NB4 (cell line): ENCODE measurements around the gene GLI1.

ENCODE experiments used
- DNase-seq: peaks from one replicate; pipeline ENCODE4 v3.0.0; 2010; ENCODE audit warnings: low read depth
- H3K4me3 ChIP-seq: one replicate; pipeline ENCODE4 v1.5.1; 2011; ENCODE audit warnings: mild to moderate bottlenecking, low read depth, low read length, moderate library complexity
- CTCF ChIP-seq: IDR thresholded peaks from one replicate; pipeline ENCODE4 v1.5.1; 2012; ENCODE audit warnings: low read depth, low read length
- MAX ChIP-seq: IDR thresholded peaks from 2 replicates; pipeline ENCODE4 v1.6.1; 2011; ENCODE audit warnings: low read depth, low read length
- MYC ChIP-seq: IDR thresholded peaks from 2 replicates; pipeline ENCODE4 v1.6.1; 2011; ENCODE audit warnings: low read depth, low read length
- POLR2A ChIP-seq: IDR thresholded peaks from 2 replicates; pipeline ENCODE4 v1.6.1; 2011; ENCODE audit warnings: mild to moderate bottlenecking; ENCODE audit not compliant: insufficient read length; ENCODE audit errors: extremely low read depth

GLI1 gene

GRCh38 chr12:57467915-57468314, 8.3 kb downstream of the GLI1 start:
- DNase-seq, result no peak
- no peak overlapping the region for H3K4me3 ChIP-seq
- TF ChIP-seq CTCF (no peak), MAX (no peak), POLR2A (no peak), MYC (no peak)

- no peak overlapping the region for H3K4me3 ChIP-seq
- TF ChIP-seq POLR2A, result no peak
- no peak for TF ChIP-seq CTCF
- TF ChIP-seq MAX, result no peak
- TF ChIP-seq MYC, result no peak
- peak; percentile 51 for DNase-seq
Observed at GRCh38 chr12:57469296-57470164, 9.9 kb downstream of the GLI1 start.

DNA sequence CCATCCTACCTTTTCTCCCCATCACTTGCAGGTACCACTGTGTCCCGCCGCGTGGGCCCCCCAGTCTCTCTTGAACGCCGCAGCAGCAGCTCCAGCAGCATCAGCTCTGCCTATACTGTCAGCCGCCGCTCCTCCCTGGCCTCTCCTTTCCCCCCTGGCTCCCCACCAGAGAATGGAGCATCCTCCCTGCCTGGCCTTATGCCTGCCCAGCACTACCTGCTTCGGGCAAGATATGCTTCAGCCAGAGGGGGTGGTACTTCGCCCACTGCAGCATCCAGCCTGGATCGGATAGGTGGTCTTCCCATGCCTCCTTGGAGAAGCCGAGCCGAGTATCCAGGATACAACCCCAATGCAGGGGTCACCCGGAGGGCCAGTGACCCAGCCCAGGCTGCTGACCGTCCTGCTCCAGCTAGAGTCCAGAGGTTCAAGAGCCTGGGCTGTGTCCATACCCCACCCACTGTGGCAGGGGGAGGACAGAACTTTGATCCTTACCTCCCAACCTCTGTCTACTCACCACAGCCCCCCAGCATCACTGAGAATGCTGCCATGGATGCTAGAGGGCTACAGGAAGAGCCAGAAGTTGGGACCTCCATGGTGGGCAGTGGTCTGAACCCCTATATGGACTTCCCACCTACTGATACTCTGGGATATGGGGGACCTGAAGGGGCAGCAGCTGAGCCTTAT, 10.8 kb downstream of the GLI1 start:
- no peak overlapping the region for H3K4me3 ChIP-seq
- TF ChIP-seq MAX (no peak), MYC (no peak), CTCF (no peak), POLR2A (no peak)
- DNase-seq, result no peak

GRCh38 chr12:57470970-57471656, 11.5 kb downstream of the GLI1 start:
- H3K4me3 ChIP-seq, result no peak overlapping the region
- TF ChIP-seq MYC (no peak), CTCF (no peak), MAX (no peak), POLR2A (no peak)
- no peak for DNase-seq

- TF ChIP-seq MYC (no peak), POLR2A (no peak), CTCF (no peak), MAX (no peak)
- H3K4me3 ChIP-seq, result no peak overlapping the region
- DNase-seq, result no peak
Observed at GRCh38 chr12:57471661-57472060, 12.1 kb downstream of the GLI1 start.
